ENCODE results near the gene F5.

Gene F5

GRCh38 chr1:169574336-169574735 lies 11.9 kb downstream of the F5 start:
- no peak overlapping the region for H3K27ac Mint-ChIP-seq
- H3K4me3 Mint-ChIP-seq, result no peak overlapping the region
- no peaks in the 10 kb centered on the region for H3K9me3 Mint-ChIP-seq
- H3K36me3 Mint-ChIP-seq (ENCODE audit: low read depth), result peaks cover 18% of the 10 kb centered on the region
- peaks cover 4% of the 10 kb centered on the region for H3K4me1 Mint-ChIP-seq (ENCODE audit: low read depth)
- no peaks in the 10 kb centered on the region for H3K27me3 Mint-ChIP-seq (ENCODE audit: low read depth)

DNA sequence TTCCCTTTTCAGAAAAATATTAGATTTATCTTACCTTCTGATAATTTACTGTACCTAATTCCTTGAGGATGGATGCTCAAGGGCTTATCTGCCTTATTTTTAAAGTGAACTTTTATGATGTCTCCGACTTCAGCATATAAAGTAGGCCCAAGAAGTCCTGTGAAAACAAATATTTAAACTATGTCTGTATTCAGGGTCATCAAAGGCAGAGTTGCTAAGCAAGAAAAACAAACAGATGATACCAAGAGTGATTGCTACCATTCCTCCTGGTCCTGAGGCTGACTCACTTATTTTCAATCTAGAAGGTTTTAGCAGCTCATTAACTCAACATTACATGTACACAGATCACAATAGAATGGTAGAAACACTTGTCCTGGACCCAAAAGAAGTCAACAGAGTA lies 14.1 kb downstream of the F5 start:
- H3K4me1 Mint-ChIP-seq (ENCODE audit: low read depth), result peaks cover 4% of the 10 kb centered on the region
- H3K36me3 Mint-ChIP-seq (ENCODE audit: low read depth), result peaks cover 18% of the 10 kb centered on the region
- H3K9me3 Mint-ChIP-seq, result no peaks in the 10 kb centered on the region
- H3K27me3 Mint-ChIP-seq (ENCODE audit: low read depth), result no peaks in the 10 kb centered on the region
- no peak overlapping the region for H3K4me3 Mint-ChIP-seq
- H3K27ac Mint-ChIP-seq, result no peak overlapping the region

DNA sequence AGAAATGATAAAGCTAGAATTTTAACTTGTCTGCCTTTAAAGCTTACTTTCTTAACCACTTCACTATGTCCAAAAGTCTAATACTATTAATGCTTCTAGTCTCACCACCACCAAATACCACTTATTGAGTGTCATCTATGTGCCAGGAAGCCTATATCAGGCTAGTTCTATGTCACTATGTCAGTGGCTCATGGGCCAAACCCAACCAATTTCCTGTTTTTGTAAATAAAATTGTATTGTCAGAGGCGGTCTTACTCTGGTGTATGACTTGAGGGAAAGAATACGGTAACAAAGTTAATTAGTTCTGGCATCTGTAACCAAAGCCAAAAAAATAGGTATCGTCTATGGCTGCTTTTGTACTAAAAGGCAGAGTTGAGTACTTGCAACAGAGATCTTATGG lies 14.8 kb downstream of the F5 start:
- Mint-ChIP-seq H3K36me3 (ENCODE audit: low read depth) (peaks cover 22% of the 10 kb centered on the region), H3K9me3 (no peaks in the 10 kb centered on the region), H3K4me1 (ENCODE audit: low read depth) (peaks cover 4% of the 10 kb centered on the region), H3K27ac (no peak overlapping the region), H3K4me3 (no peak overlapping the region), H3K27me3 (ENCODE audit: low read depth) (no peaks in the 10 kb centered on the region)

DNA sequence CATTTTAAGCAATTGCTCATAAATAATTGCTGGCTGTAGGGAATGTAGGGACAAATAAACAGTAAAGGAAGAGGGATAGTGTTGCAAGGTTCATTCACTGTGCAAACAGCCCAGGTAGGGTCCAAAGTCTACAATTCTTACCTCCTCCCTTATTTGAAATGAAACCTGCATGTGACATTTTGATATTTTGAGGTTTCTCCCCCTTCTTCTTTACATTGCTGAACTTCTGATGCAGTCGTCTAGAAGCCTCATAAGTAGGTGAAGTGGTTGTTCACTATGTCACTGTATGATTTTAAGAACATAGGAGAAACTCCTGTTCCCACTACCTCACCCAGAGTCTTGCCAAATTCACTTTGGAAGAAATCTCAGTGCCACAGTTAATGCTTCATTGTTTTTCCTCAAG lies 16.1 kb downstream of the F5 start:
- H3K4me1 Mint-ChIP-seq (ENCODE audit: low read depth), result peaks cover 7% of the 10 kb centered on the region
- H3K27ac Mint-ChIP-seq, result no peak overlapping the region
- H3K36me3 Mint-ChIP-seq (ENCODE audit: low read depth), result peaks cover 21% of the 10 kb centered on the region
- no peaks in the 10 kb centered on the region for H3K9me3 Mint-ChIP-seq
- H3K4me3 Mint-ChIP-seq, result no peak overlapping the region
- H3K27me3 Mint-ChIP-seq (ENCODE audit: low read depth), result no peaks in the 10 kb centered on the region

- Mint-ChIP-seq H3K36me3 (ENCODE audit: low read depth) (peaks cover 29% of the 10 kb centered on the region), H3K9me3 (peaks cover 8% of the 10 kb centered on the region), H3K4me3 (no peak overlapping the region), H3K27me3 (ENCODE audit: low read depth) (no peaks in the 10 kb centered on the region), H3K4me1 (ENCODE audit: low read depth) (peaks cover 7% of the 10 kb centered on the region), H3K27ac (no peak overlapping the region)
These were observed 17.8 kb downstream of the F5 start for GRCh38 chr1:169568497-169568896.

GRCh38 chr1:169565335-169566271 lies 20.7 kb downstream of the F5 start:
- Mint-ChIP-seq H3K4me3 (no peak overlapping the region), H3K9me3 (peaks cover 13% of the 10 kb centered on the region), H3K36me3 (ENCODE audit: low read depth) (peaks cover 29% of the 10 kb centered on the region), H3K4me1 (ENCODE audit: low read depth) (peaks cover 3% of the 10 kb centered on the region), H3K27me3 (ENCODE audit: low read depth) (no peaks in the 10 kb centered on the region), H3K27ac (no peak overlapping the region)

- H3K4me3 Mint-ChIP-seq, result no peak overlapping the region
- peaks cover 13% of the 10 kb centered on the region for H3K9me3 Mint-ChIP-seq
- H3K36me3 Mint-ChIP-seq (ENCODE audit: low read depth), result peaks cover 34% of the 10 kb centered on the region
- H3K27me3 Mint-ChIP-seq (ENCODE audit: low read depth), result no peaks in the 10 kb centered on the region
- H3K4me1 Mint-ChIP-seq (ENCODE audit: low read depth), result peaks cover 4% of the 10 kb centered on the region
- H3K27ac Mint-ChIP-seq, result no peak overlapping the region
These were observed 22.6 kb downstream of the F5 start for GRCh38 chr1:169563650-169564049.

- Mint-ChIP-seq H3K36me3 (ENCODE audit: low read depth) (peaks cover 39% of the 10 kb centered on the region), H3K27me3 (ENCODE audit: low read depth) (no peaks in the 10 kb centered on the region), H3K9me3 (peaks cover 13% of the 10 kb centered on the region), H3K4me3 (no peak overlapping the region), H3K4me1 (ENCODE audit: low read depth) (peaks cover 5% of the 10 kb centered on the region), H3K27ac (no peak overlapping the region)
These were observed 23.2 kb downstream of the F5 start for GRCh38 chr1:169563019-169563615.

DNA sequence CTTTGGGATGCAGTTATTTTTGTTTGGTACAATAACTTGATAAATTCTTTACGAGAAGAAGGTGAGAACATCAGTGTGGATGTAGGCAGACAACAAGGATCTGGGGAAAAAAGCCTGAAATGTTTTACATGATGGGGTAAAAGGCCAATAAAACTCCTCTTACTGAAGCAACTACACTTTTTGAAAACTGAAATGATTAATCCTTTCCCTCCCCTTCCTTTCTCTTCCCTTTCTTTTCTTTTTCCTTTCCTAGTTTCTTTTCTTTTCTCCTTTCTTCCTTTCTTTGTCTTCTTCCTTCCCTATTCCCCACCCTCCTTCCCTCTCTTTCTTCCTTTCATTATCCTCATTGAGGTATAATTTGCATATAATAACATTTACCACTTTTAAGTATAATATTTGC lies 24.6 kb downstream of the F5 start:
- Mint-ChIP-seq H3K27ac (no peak overlapping the region), H3K36me3 (ENCODE audit: low read depth) (peaks cover 39% of the 10 kb centered on the region), H3K27me3 (ENCODE audit: low read depth) (no peaks in the 10 kb centered on the region), H3K4me1 (ENCODE audit: low read depth) (peaks cover 5% of the 10 kb centered on the region), H3K4me3 (no peak overlapping the region), H3K9me3 (peaks cover 13% of the 10 kb centered on the region)

DNA sequence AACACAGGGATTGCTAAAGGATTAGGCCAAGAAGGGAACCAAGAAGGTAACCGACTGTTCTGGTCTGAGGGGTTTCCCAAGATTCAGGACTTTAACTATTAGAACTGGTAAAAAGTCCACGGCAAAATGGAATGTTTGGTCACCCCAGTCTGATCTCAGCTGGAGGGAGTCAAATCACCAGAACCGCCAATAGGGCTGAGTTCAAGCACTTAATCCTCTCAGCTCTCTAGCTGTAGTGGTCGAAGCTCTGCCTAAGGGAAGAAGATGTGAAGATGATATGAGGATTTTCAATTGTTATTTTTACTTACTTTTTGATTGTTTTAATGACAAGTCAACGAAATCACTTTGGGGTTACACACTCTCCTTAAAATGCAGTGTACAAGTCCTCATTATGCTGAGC lies 29.1 kb downstream of the F5 start:
- Mint-ChIP-seq H3K4me3 (no peak overlapping the region), H3K27ac (no peak overlapping the region), H3K36me3 (ENCODE audit: low read depth) (peaks cover 26% of the 10 kb centered on the region), H3K4me1 (ENCODE audit: low read depth) (peaks cover 2% of the 10 kb centered on the region), H3K9me3 (no peaks in the 10 kb centered on the region), H3K27me3 (ENCODE audit: low read depth) (no peaks in the 10 kb centered on the region)

DNA sequence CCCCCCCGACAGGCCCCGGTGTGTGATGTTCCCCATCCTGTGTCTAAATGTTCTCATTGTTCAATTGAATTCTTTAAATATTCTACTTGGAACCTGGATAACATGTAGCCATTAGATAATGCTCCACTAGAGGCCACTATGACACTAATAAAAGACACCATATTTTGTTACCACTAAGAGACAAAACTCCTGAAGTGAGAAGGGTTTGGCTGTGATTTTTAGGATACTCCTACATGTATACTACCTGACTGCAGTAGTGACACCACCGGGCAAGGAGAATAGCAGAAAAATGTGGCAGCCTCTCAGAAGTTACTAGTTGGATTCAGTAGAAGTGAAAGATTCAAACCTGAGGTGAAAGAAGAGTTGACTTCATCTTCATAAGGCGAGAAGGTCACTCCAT lies 36.0 kb downstream of the F5 start:
- Mint-ChIP-seq H3K4me1 (ENCODE audit: low read depth) (peaks cover 5% of the 10 kb centered on the region), H3K9me3 (no peaks in the 10 kb centered on the region), H3K4me3 (no peak overlapping the region), H3K27me3 (ENCODE audit: low read depth) (no peaks in the 10 kb centered on the region), H3K27ac (no peak overlapping the region), H3K36me3 (ENCODE audit: low read depth) (peaks cover 10% of the 10 kb centered on the region)

- H3K36me3 Mint-ChIP-seq (ENCODE audit: low read depth), result peaks cover 4% of the 10 kb centered on the region
- H3K4me1 Mint-ChIP-seq (ENCODE audit: low read depth), result peaks cover 5% of the 10 kb centered on the region
- no peaks in the 10 kb centered on the region for H3K9me3 Mint-ChIP-seq
- H3K27me3 Mint-ChIP-seq (ENCODE audit: low read depth), result no peaks in the 10 kb centered on the region
- no peak overlapping the region for H3K4me3 Mint-ChIP-seq
- H3K27ac Mint-ChIP-seq, result no peak overlapping the region
These were observed 38.0 kb downstream of the F5 start for GRCh38 chr1:169548282-169548681.

- Mint-ChIP-seq H3K27ac (no peak overlapping the region), H3K4me1 (ENCODE audit: low read depth) (peaks cover 5% of the 10 kb centered on the region), H3K9me3 (no peaks in the 10 kb centered on the region), H3K4me3 (no peak overlapping the region), H3K27me3 (ENCODE audit: low read depth) (no peaks in the 10 kb centered on the region), H3K36me3 (ENCODE audit: low read depth) (peaks cover 14% of the 10 kb centered on the region)
These were observed 39.9 kb downstream of the F5 start for GRCh38 chr1:169546087-169546995.

- Mint-ChIP-seq H3K27ac (no peak overlapping the region), H3K36me3 (ENCODE audit: low read depth) (peaks cover 14% of the 10 kb centered on the region), H3K4me1 (ENCODE audit: low read depth) (peaks cover 4% of the 10 kb centered on the region), H3K4me3 (no peak overlapping the region), H3K27me3 (ENCODE audit: low read depth) (no peaks in the 10 kb centered on the region), H3K9me3 (no peaks in the 10 kb centered on the region)
These were observed 40.8 kb downstream of the F5 start for GRCh38 chr1:169545472-169545871.
